HCT116 (cell line): ENCODE measurements around the gene LCA5L.

Source experiments
- CTCF ChIP-seq, 3 experiments: fragments of 200-600 bp in 1 of 3; sonication (generic) in 1 of 3; IDR thresholded peaks in 2 of 3; conservative IDR thresholded peaks in 1 of 3; 2 replicates each; pipeline ENCODE4 v1.5.1; 2012 to 2017; ENCODE audit warnings: low read depth in 2 of 3, low read length in 2 of 3, antibody characterized with exemption in 1 of 3, borderline replicate concordance in 1 of 3, control low read depth in 1 of 3, mild to moderate bottlenecking in 1 of 3, mixed read lengths in 1 of 3, mixed run types in 1 of 3, moderate library complexity in 1 of 3; ENCODE audit not compliant: insufficient read depth in 1 of 3
- EGR1 ChIP-seq: IDR thresholded peaks from 2 replicates; pipeline ENCODE4 v1.6.1; 2012; ENCODE audit warnings: low read depth
- EZH2 ChIP-seq: fragments of 200-600 bp; sonication (generic); IDR thresholded peaks from 2 replicates; pipeline ENCODE4 v1.6.1; 2017; ENCODE audit warnings: antibody characterized with exemption, mixed run types
- JUND ChIP-seq: IDR thresholded peaks from 2 replicates; pipeline ENCODE4 v1.6.1; 2012
- POLR2A ChIP-seq: IDR thresholded peaks from 2 replicates; pipeline ENCODE4 v1.7.0; 2011; ENCODE audit warnings: borderline replicate concordance; ENCODE audit not compliant: insufficient read depth, insufficient read length; ENCODE audit errors: extremely low read depth
- POLR2AphosphoS5 ChIP-seq: IDR thresholded peaks from 2 replicates; pipeline ENCODE4 v1.6.1; 2011; ENCODE audit warnings: mild to moderate bottlenecking, low read depth, low read length, moderate library complexity
- REST ChIP-seq: IDR thresholded peaks from 2 replicates; pipeline ENCODE4 v1.6.1; 2012; ENCODE audit warnings: low read depth
- SP1 ChIP-seq: IDR thresholded peaks from 2 replicates; pipeline ENCODE4 v1.6.1; 2012; ENCODE audit warnings: low read depth

GRCh38 chr21:39397646-39398385 is 47.8 kb downstream of the LCA5L start:
- TF ChIP-seq SP1, result no peak
- no peak for TF ChIP-seq CTCF (IDR thresholded peaks at IDR 0.05 in 2 of 3, conservative IDR thresholded peaks at IDR 0.05 in 1 of 3; ENCODE audit: borderline replicate concordance in 1 of 3, insufficient read depth in 1 of 3, low read depth in 2 of 3, low read length in 2 of 3)
- TF ChIP-seq POLR2A, result no peak
- TF ChIP-seq REST, result no peak
- TF ChIP-seq JUND, result no peak
- TF ChIP-seq EGR1, result no peak
- no peak for TF ChIP-seq POLR2AphosphoS5
- TF ChIP-seq EZH2, result no peak
